OCI-LY3 (cell line): ENCODE data around the gene MAGI1.
A peak's percentile ranks its signal among the peaks of the same experiment; 100 is the strongest.

Experiments
- H2AFZ ChIP-seq: fragments of 200-600, 300-600 bp; shearing (Covaris generic); 2 replicates; pipeline ENCODE4 v1.6.0; 2014; ENCODE audit warnings: antibody characterized with exemption, low read depth, low read length
- H3K27ac ChIP-seq: fragments of 200-600, 300-600 bp; sonication (generic); 2 replicates; pipeline ENCODE4 v1.5.1; 2014; ENCODE audit warnings: mild to moderate bottlenecking, low read length, moderate library complexity, mixed read lengths
- H3K27me3 ChIP-seq: fragments of 200-600, 300-600 bp; sonication (generic); 2 replicates; pipeline ENCODE4 v1.6.1; 2014; ENCODE audit warnings: low read depth, low read length, mixed read lengths
- H3K36me3 ChIP-seq: fragments of 200-600, 300-600 bp; sonication (generic); replicated peaks from 2 replicates; pipeline ENCODE3; 2014; ENCODE audit warnings: low read depth, low read length, mixed read lengths
- H3K4me1 ChIP-seq: fragments of 300-600, 200-600 bp; sonication (generic); 2 replicates; pipeline ENCODE4 v1.6.1; 2014; ENCODE audit warnings: low read length, mixed read lengths
- H3K4me2 ChIP-seq: fragments of 200-600, 300-600 bp; sonication (generic); 2 replicates; pipeline ENCODE4 v1.6.1; 2014; ENCODE audit warnings: low read length, mixed read lengths
- H3K4me3 ChIP-seq: fragments of 300-600, 200-600 bp; sonication (generic); 2 replicates; pipeline ENCODE4 v1.5.1; 2014; ENCODE audit warnings: antibody characterized with exemption, mild to moderate bottlenecking, low read length, moderate library complexity
- H3K79me2 ChIP-seq: fragments of 300-600, 200-600 bp; shearing (Covaris generic); 2 replicates; pipeline ENCODE4 v1.6.1; 2014; ENCODE audit warnings: mild to moderate bottlenecking, low read length, mixed read lengths
- H3K9ac ChIP-seq: fragments of 300-600, 200-600 bp; shearing (Covaris generic); 2 replicates; pipeline ENCODE4 v1.6.0; 2014; ENCODE audit warnings: mild to moderate bottlenecking, low read length, moderate library complexity
- H3K9me3 ChIP-seq: fragments of 200-600, 300-600 bp; shearing (Covaris generic); 2 replicates; pipeline ENCODE4 v1.6.1; 2014; ENCODE audit warnings: low read length, mixed read lengths; ENCODE audit not compliant: insufficient read depth
- H4K20me1 ChIP-seq: fragments of 200-600, 300-600 bp; sonication (generic); 2 replicates; pipeline ENCODE4 v1.6.1; 2016; ENCODE audit warnings: low read length, mixed read lengths; ENCODE audit not compliant: insufficient read depth
- CTCF ChIP-seq: fragments of 200-600, 300-600 bp; sonication (generic); IDR thresholded peaks from 2 replicates; pipeline ENCODE4 v1.5.1; 2014; ENCODE audit warnings: antibody characterized with exemption, low read length, low read depth
- EZH2phosphoT487 ChIP-seq: fragments of 200-600 bp; shearing (Covaris generic); IDR thresholded peaks from 2 replicates; pipeline ENCODE4 v1.6.1; 2018; ENCODE audit warnings: antibody characterized with exemption, mixed run types, low read depth

The MAGI1 gene

GRCh38 chr3:65581313-65581712, 457.4 kb downstream of the MAGI1 start:
- H3K4me1 ChIP-seq, result peaks cover 10% of the 10 kb centered on the region
- no peak overlapping the region for H3K9ac ChIP-seq
- no peak overlapping the region for H2AFZ ChIP-seq
- H3K27me3 ChIP-seq, result peaks cover 9% of the 10 kb centered on the region; the same call in 1 of the 2 replicates
- no peaks in the 10 kb centered on the region for H4K20me1 ChIP-seq
- peak overlapping the region; percentile 38 for H3K4me2 ChIP-seq
- H3K4me3 ChIP-seq, result no peak overlapping the region
- no peak for TF ChIP-seq CTCF
- no peak for TF ChIP-seq EZH2phosphoT487
- no peaks in the 10 kb centered on the region for H3K9me3 ChIP-seq
- H3K27ac ChIP-seq, result no peak overlapping the region
- H3K79me2 ChIP-seq, result no peaks in the 10 kb centered on the region
- no peaks in the 10 kb centered on the region for H3K36me3 ChIP-seq

- no peak overlapping the region for H3K4me2 ChIP-seq
- H4K20me1 ChIP-seq, result no peaks in the 10 kb centered on the region
- H3K9ac ChIP-seq, result no peak overlapping the region
- TF ChIP-seq CTCF (no peak), EZH2phosphoT487 (no peak)
- H3K9me3 ChIP-seq, result no peaks in the 10 kb centered on the region
- no peaks in the 10 kb centered on the region for H3K79me2 ChIP-seq
- H3K36me3 ChIP-seq, result no peaks in the 10 kb centered on the region
- H2AFZ ChIP-seq, result no peak overlapping the region
- no peak overlapping the region for H3K27ac ChIP-seq
- peaks cover 10% of the 10 kb centered on the region for H3K4me1 ChIP-seq
- no peak overlapping the region for H3K4me3 ChIP-seq
- peaks cover 9% of the 10 kb centered on the region; the same call in 1 of the 2 replicates for H3K27me3 ChIP-seq
These were observed 459.9 kb downstream of the MAGI1 start for GRCh38 chr3:65578861-65579260.

GRCh38 chr3:65577843-65578430, 460.8 kb downstream of the MAGI1 start:
- H3K36me3 ChIP-seq, result no peaks in the 10 kb centered on the region
- no peak overlapping the region for H3K27ac ChIP-seq
- H3K9ac ChIP-seq, result no peak overlapping the region
- no peaks in the 10 kb centered on the region for H3K79me2 ChIP-seq
- H3K9me3 ChIP-seq, result no peaks in the 10 kb centered on the region
- H3K4me3 ChIP-seq, result no peak overlapping the region
- H2AFZ ChIP-seq, result no peak overlapping the region
- TF ChIP-seq EZH2phosphoT487 (no peak), CTCF (no peak)
- H3K4me1 ChIP-seq, result peaks cover 10% of the 10 kb centered on the region
- H4K20me1 ChIP-seq, result no peaks in the 10 kb centered on the region
- H3K4me2 ChIP-seq, result no peak overlapping the region
- peaks cover 9% of the 10 kb centered on the region; the same call in 1 of the 2 replicates for H3K27me3 ChIP-seq

GRCh38 chr3:65576966-65577365, 461.8 kb downstream of the MAGI1 start:
- no peak overlapping the region for H3K9ac ChIP-seq
- no peaks in the 10 kb centered on the region for H4K20me1 ChIP-seq
- no peak overlapping the region for H2AFZ ChIP-seq
- no peak overlapping the region for H3K4me3 ChIP-seq
- no peak overlapping the region for H3K4me2 ChIP-seq
- no peaks in the 10 kb centered on the region for H3K9me3 ChIP-seq
- H3K4me1 ChIP-seq, result peaks cover 10% of the 10 kb centered on the region
- no peaks in the 10 kb centered on the region for H3K36me3 ChIP-seq
- no peak for TF ChIP-seq CTCF
- no peak for TF ChIP-seq EZH2phosphoT487
- H3K27me3 ChIP-seq, result peaks cover 9% of the 10 kb centered on the region; the same call in 1 of the 2 replicates
- no peaks in the 10 kb centered on the region for H3K79me2 ChIP-seq
- H3K27ac ChIP-seq, result no peak overlapping the region
